ENCODE results near the gene LRRK2.

Gene LRRK2

GRCh38 chr12:40292788-40293429 is 68.1 kb downstream of the LRRK2 start:
- Histone ChIP-seq H3K27ac (replicated peaks) (no peak overlapping the region), H3K4me3 (replicated peaks; ENCODE audit: insufficient read depth, low read length) (no peak overlapping the region), H3K27me3 (ENCODE audit: insufficient read depth, poor library complexity, severe bottlenecking) (no peaks in the 10 kb centered on the region)
- no peak for TF ChIP-seq CTCF (IDR thresholded peaks at IDR 0.05; ENCODE audit: insufficient read depth, low read length)
- TF ChIP-seq POLR2AphosphoS5 (IDR thresholded peaks at IDR 0.05; ENCODE audit: low read depth) = no peak
- TF ChIP-seq GABPA (IDR thresholded peaks at IDR 0.05; ENCODE audit: low read depth) = no peak
- TF ChIP-seq REST (IDR thresholded peaks at IDR 0.05; ENCODE audit: insufficient replicate concordance, low read depth) = no peak
- TF ChIP-seq SPI1 (IDR thresholded peaks at IDR 0.05; ENCODE audit: borderline replicate concordance, low read depth) = no peak
- no peak for DNase-seq (ENCODE audit: low read depth in 1 of 2, low spot score in 1 of 2)

- DNase-seq (ENCODE audit: low read depth in 1 of 2, low spot score in 1 of 2) = no peak
- no peaks in the 10 kb centered on the region for H3K27me3 ChIP-seq (ENCODE audit: insufficient read depth, poor library complexity, severe bottlenecking)
- H3K27ac ChIP-seq (replicated peaks) = no peak overlapping the region
- H3K4me3 ChIP-seq (replicated peaks; ENCODE audit: insufficient read depth, low read length) = no peak overlapping the region
- TF ChIP-seq CTCF (IDR thresholded peaks at IDR 0.05; ENCODE audit: insufficient read depth, low read length) (no peak), REST (IDR thresholded peaks at IDR 0.05; ENCODE audit: insufficient replicate concordance, low read depth) (no peak), GABPA (IDR thresholded peaks at IDR 0.05; ENCODE audit: low read depth) (no peak), POLR2AphosphoS5 (IDR thresholded peaks at IDR 0.05; ENCODE audit: low read depth) (no peak), SPI1 (IDR thresholded peaks at IDR 0.05; ENCODE audit: borderline replicate concordance, low read depth) (no peak)
Measured at GRCh38 chr12:40298341-40298740, 73.5 kb downstream of the LRRK2 start.

- DNase-seq (ENCODE audit: low read depth in 1 of 2, low spot score in 1 of 2) = no peak
- H3K4me3 ChIP-seq (replicated peaks; ENCODE audit: insufficient read depth, low read length) = no peak overlapping the region
Measured at GRCh38 chr12:40300490-40300889, 75.7 kb downstream of the LRRK2 start.

More at GRCh38 chr12:40300490-40300889, 75.7 kb downstream of the LRRK2 start:
- no peak overlapping the region for H3K27ac ChIP-seq (replicated peaks)
- TF ChIP-seq REST (IDR thresholded peaks at IDR 0.05; ENCODE audit: insufficient replicate concordance, low read depth) = no peak
- no peaks in the 10 kb centered on the region for H3K27me3 ChIP-seq (ENCODE audit: insufficient read depth, poor library complexity, severe bottlenecking)

All from HL-60 (cell line).